ENCODE results near the gene PSEN2.

The PSEN2 gene

DNA sequence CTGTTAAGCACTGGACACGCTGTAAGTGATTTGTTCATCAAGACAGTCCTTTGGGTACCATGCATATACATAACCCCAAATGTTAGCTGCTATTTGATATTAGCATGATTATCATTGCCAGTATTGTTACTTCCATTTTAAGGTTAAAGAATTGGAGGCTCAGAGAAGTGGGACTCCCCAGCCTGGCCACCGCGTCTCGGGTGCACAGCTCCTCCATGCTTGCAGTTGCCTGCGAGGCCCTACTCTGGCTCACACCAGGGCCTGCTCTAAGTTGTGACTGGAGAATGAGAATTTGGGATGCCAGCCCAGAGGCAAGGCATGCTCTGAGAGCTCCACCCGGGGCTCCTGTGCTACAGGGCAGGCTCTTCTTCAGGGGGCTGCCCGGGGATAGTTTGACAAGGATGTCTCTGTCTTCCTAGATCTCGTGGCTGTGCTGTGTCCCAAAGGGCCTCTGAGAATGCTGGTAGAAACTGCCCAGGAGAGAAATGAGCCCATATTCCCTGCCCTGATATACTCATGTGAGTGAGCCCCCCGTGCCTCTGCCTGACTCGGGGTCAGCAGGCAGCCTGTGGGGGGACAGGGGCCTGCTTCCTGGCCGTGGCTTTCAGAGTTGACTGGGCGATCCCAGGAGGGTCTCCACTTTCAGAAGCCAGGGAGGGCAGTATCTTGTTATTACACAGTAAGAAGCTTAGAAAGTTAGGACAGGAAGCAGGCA is 19.4 kb downstream of the PSEN2 start:
- Mint-ChIP-seq H3K9me3 (no peaks in the 10 kb centered on the region), H3K4me1 (peaks cover 21% of the 10 kb centered on the region), H3K4me3 (no peak overlapping the region), H3K27me3 (no peaks in the 10 kb centered on the region), H3K27ac (peak overlapping the region in 1 of 2 donors; percentile 84)
- no peak for ATAC-seq
- no peak for DNase-seq

GRCh38 chr1:226890331-226891108 is 20.1 kb downstream of the PSEN2 start:
- Mint-ChIP-seq H3K27ac (no peak overlapping the region), H3K4me1 (peaks cover 13% of the 10 kb centered on the region), H3K27me3 (no peaks in the 10 kb centered on the region), H3K9me3 (no peaks in the 10 kb centered on the region), H3K4me3 (no peak overlapping the region)
- no peak for ATAC-seq
- no peak for DNase-seq

DNA sequence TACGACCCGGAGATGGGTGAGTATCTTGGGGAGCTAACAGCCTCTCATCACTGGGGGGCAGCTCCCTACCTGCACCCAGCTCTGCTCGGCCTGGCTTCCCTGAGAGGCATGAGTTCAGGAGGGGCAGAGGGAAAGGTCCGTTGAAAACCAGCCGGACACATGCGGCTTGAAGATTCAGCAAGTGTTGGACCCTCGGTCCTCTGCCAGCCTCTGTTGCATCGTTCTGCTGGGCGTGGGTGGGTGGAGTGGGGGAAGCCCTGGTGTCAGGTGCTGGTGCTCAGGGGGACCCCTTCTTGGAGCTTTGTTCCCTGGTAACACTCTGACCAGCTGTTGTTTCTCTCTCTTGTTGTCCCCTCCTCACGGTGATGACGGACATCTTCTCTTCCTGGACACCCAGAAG is 20.9 kb downstream of the PSEN2 start:
- Mint-ChIP-seq H3K4me1 (peaks cover 5% of the 10 kb centered on the region), H3K27ac (no peak overlapping the region), H3K4me3 (no peak overlapping the region), H3K9me3 (no peaks in the 10 kb centered on the region), H3K27me3 (no peaks in the 10 kb centered on the region)
- DNase-seq, result no peak
- ATAC-seq, result no peak

DNA sequence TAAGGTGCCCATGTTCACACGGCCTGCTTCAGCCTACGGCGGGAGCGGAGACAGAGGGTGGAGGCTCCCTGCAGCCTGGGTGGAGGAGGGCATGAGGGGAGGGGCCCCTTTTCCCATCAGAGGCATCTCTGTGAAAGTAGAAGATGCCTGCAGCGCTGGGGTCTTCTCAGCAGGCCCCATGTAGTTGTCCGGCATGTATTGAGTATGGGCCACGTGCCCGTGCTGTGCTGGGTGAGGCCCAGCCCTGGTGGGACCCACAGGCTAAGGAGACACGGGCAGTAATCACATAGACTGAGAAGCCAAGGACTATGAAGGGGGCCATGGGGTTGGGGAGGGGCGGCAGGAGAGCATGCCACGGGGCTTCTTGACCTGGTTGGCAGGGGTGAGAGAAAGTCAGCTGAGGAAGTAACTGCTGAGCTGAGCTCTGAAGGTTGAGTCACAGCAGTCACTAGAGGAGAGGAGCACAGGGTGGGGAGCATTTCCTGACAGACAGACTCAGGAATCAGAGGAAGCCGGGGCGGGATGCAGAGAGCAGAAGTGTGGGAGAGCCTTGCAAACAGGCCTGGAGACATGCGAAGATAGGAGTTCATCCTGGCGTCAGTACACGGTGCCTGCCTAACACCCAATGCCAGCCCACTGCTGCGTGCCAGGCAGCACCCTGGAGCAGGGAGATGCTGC is 21.6 kb downstream of the PSEN2 start:
- DNase-seq (no peak), ATAC-seq (peak; percentile 26)
- Mint-ChIP-seq H3K27me3 (no peaks in the 10 kb centered on the region), H3K4me3 (no peak overlapping the region), H3K9me3 (no peaks in the 10 kb centered on the region), H3K27ac (peak overlapping the region in 1 of 2 donors; percentile 18), H3K4me1 (no peaks in the 10 kb centered on the region)

DNA sequence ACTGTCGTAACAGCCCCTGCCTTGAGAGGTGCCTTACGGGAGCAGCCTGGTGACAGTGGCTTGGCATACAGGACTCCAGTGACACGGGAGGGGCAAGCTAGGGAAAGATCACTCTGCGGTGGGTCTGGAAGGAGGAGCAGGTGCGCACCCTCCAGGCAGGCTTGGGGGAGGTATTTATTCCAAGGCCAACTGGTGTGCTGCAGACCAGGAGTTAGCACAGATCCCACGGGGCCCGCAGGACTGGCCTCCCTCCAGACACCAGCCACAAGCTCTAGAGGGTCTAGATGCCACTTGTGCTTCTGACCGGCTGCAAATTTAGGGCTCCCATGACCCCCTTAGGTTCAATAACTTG is 22.1 kb downstream of the PSEN2 start:
- Mint-ChIP-seq H3K4me1 (no peaks in the 10 kb centered on the region), H3K4me3 (no peak overlapping the region), H3K27me3 (no peaks in the 10 kb centered on the region), H3K9me3 (no peaks in the 10 kb centered on the region), H3K27ac (no peak overlapping the region)
- DNase-seq (no peak), ATAC-seq (no peak)

GRCh38 chr1:226893936-226894335 is 23.5 kb downstream of the PSEN2 start:
- no peak overlapping the region for H3K4me3 Mint-ChIP-seq
- DNase-seq (no peak), ATAC-seq (no peak)
- no peaks in the 10 kb centered on the region for H3K9me3 Mint-ChIP-seq
- no peaks in the 10 kb centered on the region for H3K27me3 Mint-ChIP-seq
- H3K27ac Mint-ChIP-seq, result no peak overlapping the region
- no peaks in the 10 kb centered on the region for H3K4me1 Mint-ChIP-seq

DNA sequence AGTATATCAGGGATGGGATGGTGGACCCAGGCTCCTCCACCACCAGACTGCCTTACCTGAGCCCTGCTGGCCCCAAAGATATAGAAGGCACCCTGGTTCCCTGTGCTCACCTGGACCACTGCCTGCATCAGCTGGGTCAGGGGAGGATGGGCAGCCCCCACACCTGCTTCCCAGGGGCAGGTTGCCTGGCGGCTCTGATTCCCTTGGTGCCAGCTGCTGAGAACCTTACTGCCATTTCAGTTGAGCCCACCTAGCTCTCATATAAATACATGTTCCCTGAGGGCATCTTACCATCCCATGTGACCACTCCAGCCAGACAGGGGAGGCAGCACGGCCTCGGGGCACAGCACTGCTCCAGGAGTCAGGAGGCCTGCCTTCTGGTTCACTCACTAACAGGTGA is 24.4 kb downstream of the PSEN2 start:
- Mint-ChIP-seq H3K4me1 (no peaks in the 10 kb centered on the region), H3K4me3 (no peak overlapping the region), H3K27me3 (no peaks in the 10 kb centered on the region), H3K9me3 (no peaks in the 10 kb centered on the region), H3K27ac (no peak overlapping the region)
- ATAC-seq (no peak), DNase-seq (no peak)

- Mint-ChIP-seq H3K4me1 (no peaks in the 10 kb centered on the region), H3K27ac (peak overlapping the region in 1 of 2 donors; percentile 48), H3K4me3 (no peak overlapping the region), H3K9me3 (no peaks in the 10 kb centered on the region), H3K27me3 (no peaks in the 10 kb centered on the region)
- DNase-seq (no peak), ATAC-seq (no peak)
These were observed 25.2 kb downstream of the PSEN2 start for GRCh38 chr1:226895644-226896043.

- DNase-seq (no peak), ATAC-seq (no peak)
- H3K4me1 Mint-ChIP-seq, result no peaks in the 10 kb centered on the region
- H3K27me3 Mint-ChIP-seq, result no peaks in the 10 kb centered on the region
- H3K4me3 Mint-ChIP-seq, result no peak overlapping the region
- no peak overlapping the region for H3K27ac Mint-ChIP-seq
- no peaks in the 10 kb centered on the region for H3K9me3 Mint-ChIP-seq
These were observed 27.8 kb downstream of the PSEN2 start for GRCh38 chr1:226898246-226898645.

- Mint-ChIP-seq H3K9me3 (no peaks in the 10 kb centered on the region), H3K4me1 (no peaks in the 10 kb centered on the region), H3K4me3 (no peak overlapping the region), H3K27ac (no peak overlapping the region), H3K27me3 (no peaks in the 10 kb centered on the region)
- DNase-seq, result no peak
- ATAC-seq, result no peak
These were observed 31.0 kb downstream of the PSEN2 start for GRCh38 chr1:226901421-226901820.

DNA sequence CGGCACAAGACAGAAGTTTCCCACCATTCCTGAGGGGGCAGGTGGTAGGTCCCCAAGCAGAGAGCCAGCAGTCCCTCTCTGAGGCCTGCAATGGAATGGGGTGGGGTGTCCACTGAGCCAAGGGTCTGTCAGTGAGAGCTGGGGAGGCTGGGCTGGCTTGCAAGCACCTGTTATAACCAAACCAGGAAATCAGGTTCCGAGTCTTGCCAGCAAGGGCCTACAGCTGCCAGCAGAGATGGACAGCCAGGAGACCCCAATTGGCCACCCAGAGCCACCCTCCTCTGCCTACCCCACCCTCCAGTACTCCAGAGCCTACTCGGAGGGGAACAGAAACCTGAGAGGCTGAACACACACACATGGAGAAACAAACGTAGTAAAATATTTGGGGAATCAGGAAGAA is 32.2 kb downstream of the PSEN2 start:
- no peaks in the 10 kb centered on the region for H3K9me3 Mint-ChIP-seq
- DNase-seq, result no peak
- no peak overlapping the region for H3K4me3 Mint-ChIP-seq
- no peak for ATAC-seq
- no peak overlapping the region for H3K27ac Mint-ChIP-seq
- no peaks in the 10 kb centered on the region for H3K4me1 Mint-ChIP-seq
- no peaks in the 10 kb centered on the region for H3K27me3 Mint-ChIP-seq

DNA sequence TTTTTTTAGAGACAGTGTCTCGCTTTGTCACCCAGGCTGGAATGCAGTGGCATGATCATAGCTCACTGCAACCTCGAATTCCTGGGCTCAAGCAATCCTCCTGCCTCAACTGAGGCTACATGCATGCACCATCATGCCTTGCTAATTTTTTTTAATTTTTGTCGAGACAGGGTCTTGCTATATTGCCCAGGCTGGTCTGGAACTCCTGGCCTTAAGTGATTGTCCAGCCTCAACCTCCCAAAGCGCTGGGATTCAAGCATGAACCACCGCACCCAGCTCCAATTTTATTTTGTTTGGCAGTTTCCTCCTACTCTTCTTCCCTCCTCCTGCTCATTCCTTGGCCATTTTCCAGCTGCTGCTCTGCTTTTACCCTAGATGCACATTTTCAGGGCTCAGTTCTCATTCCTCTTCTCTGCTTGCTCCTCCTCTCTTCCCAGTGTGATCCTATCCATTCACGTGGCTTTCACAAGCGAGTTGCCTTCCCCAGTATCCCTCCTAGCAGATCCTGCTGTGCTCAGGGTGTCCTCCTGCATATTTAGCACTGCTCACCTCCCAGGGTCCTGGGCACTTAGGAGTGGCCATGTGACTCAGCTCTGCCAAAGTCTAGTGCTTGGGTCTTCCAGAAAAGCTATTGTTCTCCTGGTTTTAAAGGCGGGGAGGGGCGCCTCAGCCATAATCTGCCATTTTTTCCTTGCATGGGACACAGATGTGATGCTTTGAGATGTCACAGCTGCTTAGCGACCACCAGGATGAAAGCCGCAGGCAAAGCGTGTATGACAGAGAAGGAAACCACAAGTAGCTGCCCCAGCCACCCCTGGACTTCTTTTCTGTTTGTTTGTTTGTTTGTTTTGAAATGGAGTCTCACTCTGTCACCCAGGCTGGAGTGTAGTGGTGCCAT is 33.7 kb downstream of the PSEN2 start:
- no peak for DNase-seq
- Mint-ChIP-seq H3K4me3 (no peak overlapping the region), H3K9me3 (no peaks in the 10 kb centered on the region), H3K4me1 (no peaks in the 10 kb centered on the region), H3K27ac (no peak overlapping the region), H3K27me3 (no peaks in the 10 kb centered on the region)
- ATAC-seq, result no peak

DNA sequence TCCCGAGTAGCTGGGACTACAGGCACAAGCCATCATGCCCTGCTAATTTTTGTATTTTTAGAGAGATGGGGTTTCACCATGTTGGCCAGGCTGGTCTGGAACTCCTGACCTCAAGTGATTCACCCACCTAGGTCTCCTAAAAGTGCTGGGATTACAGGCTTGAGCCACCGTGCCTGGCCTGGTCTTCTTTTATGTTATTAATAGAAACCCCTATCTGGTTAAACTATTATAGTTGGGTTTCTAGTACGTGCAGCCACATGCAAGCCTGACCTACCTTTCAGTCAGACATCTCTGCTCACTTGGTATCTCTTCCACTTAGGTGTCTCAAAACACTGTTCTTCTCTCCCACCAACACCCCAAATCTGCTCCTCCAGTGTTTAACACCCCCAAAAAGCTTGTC is 34.4 kb downstream of the PSEN2 start:
- Mint-ChIP-seq H3K27me3 (no peaks in the 10 kb centered on the region), H3K9me3 (no peaks in the 10 kb centered on the region), H3K4me3 (no peak overlapping the region), H3K27ac (no peak overlapping the region), H3K4me1 (no peaks in the 10 kb centered on the region)
- ATAC-seq (no peak), DNase-seq (no peak)

GRCh38 chr1:226908419-226908818 is 38.0 kb downstream of the PSEN2 start:
- Mint-ChIP-seq H3K9me3 (no peaks in the 10 kb centered on the region), H3K27ac (no peak overlapping the region), H3K27me3 (no peaks in the 10 kb centered on the region), H3K4me1 (no peaks in the 10 kb centered on the region), H3K4me3 (no peak overlapping the region)
- ATAC-seq (no peak), DNase-seq (no peak)

DNA sequence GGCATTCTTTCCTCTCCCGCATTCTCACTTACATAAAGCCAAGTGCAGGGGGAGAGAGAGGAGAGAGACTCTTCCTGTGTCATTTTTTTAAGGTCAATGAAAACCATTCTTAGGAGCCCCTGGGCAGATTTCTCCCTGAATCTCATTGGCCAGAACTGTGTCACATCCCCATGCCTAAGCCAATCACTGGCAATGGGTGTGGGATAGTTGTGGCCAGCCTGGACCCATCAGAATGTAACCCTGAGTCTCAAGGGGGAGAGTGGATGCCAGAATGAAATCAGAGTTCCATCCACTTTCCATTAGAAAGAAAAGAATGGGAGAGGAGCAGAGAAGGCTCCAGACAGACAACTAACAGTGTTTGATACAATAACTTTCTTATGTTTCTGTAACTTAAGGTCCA is 38.5 kb downstream of the PSEN2 start:
- ATAC-seq, result no peak
- no peak for DNase-seq
- Mint-ChIP-seq H3K4me3 (no peak overlapping the region), H3K4me1 (no peaks in the 10 kb centered on the region), H3K27me3 (no peaks in the 10 kb centered on the region), H3K27ac (no peak overlapping the region), H3K9me3 (no peaks in the 10 kb centered on the region)
